HepG2 (cell line): Measurements from ENCODE around the gene TOX4. TPM values are rescaled to one million over a fixed set of nuclear protein-coding genes. Genes with fewer than 3 reads are reported as not detected.

Source experiments
- CAMTA2 ChIP-seq: sonication (generic); formaldehyde crosslinking; IDR thresholded peaks from 2 replicates; pipeline ENCODE4 v1.4.0; 2020; ENCODE audit warnings: mild to moderate bottlenecking, missing genetic modification reagents, borderline replicate concordance
- EEA1 ChIP-seq: sonication (generic); formaldehyde crosslinking; IDR thresholded peaks from 2 replicates; pipeline ENCODE4 v1.5.1; 2020; ENCODE audit warnings: mild to moderate bottlenecking, missing genetic modification reagents, borderline replicate concordance
- EP300 ChIP-seq, 3 experiments: sonication (generic) in 1 of 3; formaldehyde crosslinking in 1 of 3; IDR thresholded peaks; 2 replicates each; pipeline versions ENCODE4 v1.5.1 to v1.6.1; 2011 to 2020; ENCODE audit warnings: low read depth in 2 of 3, low read length in 2 of 3, borderline replicate concordance in 1 of 3, improper control_type of control experiment in 1 of 3, mild to moderate bottlenecking in 1 of 3, missing genetic modification reagents in 1 of 3, moderate library complexity in 1 of 3
- HINFP ChIP-seq: sonication (generic); formaldehyde crosslinking; IDR thresholded peaks from 2 replicates; pipeline ENCODE4 v1.4.0; 2020; ENCODE audit warnings: low read depth, mild to moderate bottlenecking, missing genetic modification reagents
- KDM5A ChIP-seq: fragments of 200-600 bp; sonication (generic); IDR thresholded peaks from 2 replicates; pipeline ENCODE4 v1.7.0; 2018; ENCODE audit warnings: antibody characterized with exemption, mild to moderate bottlenecking, low read length, borderline replicate concordance
- MAF1 ChIP-seq: sonication (generic); formaldehyde crosslinking; IDR thresholded peaks from 2 replicates; pipeline ENCODE4 v1.5.0; 2020; ENCODE audit warnings: missing genetic modification reagents, borderline replicate concordance
- MAFK ChIP-seq, 2 experiments: IDR thresholded peaks in 1 of 2; conservative IDR thresholded peaks in 1 of 2; 2 replicates each; pipeline ENCODE4 v1.6.1; 2011; ENCODE audit warnings: improper control_type of control experiment in 2 of 2, low read length in 2 of 2
- MIER2 ChIP-seq: IDR thresholded peaks from 2 replicates; pipeline ENCODE4 v1.6.1; 2016; ENCODE audit warnings: missing biosample characterization, missing genetic modification reagents
- NCOA1 ChIP-seq: sonication (generic); formaldehyde crosslinking; IDR thresholded peaks from 2 replicates; pipeline ENCODE4 v1.9.0; 2021; ENCODE audit warnings: missing genetic modification reagents
- NFYC ChIP-seq: IDR thresholded peaks from 2 replicates; pipeline ENCODE4 v1.6.1; 2016; ENCODE audit warnings: missing genetic modification reagents, missing compliant biosample characterization
- PRDM10 ChIP-seq: sonication (generic); formaldehyde crosslinking; IDR thresholded peaks from 2 replicates; pipeline ENCODE4 v1.4.0; 2020; ENCODE audit warnings: low read depth, missing genetic modification reagents
- SALL1 ChIP-seq: sonication (generic); formaldehyde crosslinking; IDR thresholded peaks from 2 replicates; pipeline ENCODE4 v1.8.0; 2022; ENCODE audit warnings: mild to moderate bottlenecking, missing genetic modification reagents
- TEAD3 ChIP-seq: optimal IDR thresholded peaks from 2 replicates; pipeline ENCODE3; 2016; ENCODE audit warnings: borderline replicate concordance
- YEATS2 ChIP-seq: sonication (generic); formaldehyde crosslinking; IDR thresholded peaks from 2 replicates; pipeline ENCODE4 v1.4.0; 2020; ENCODE audit warnings: missing genetic modification reagents, borderline replicate concordance
- YEATS4 ChIP-seq: sonication (generic); formaldehyde crosslinking; IDR thresholded peaks from 2 replicates; pipeline ENCODE4 v1.4.0; 2020; ENCODE audit warnings: missing genetic modification reagents, borderline replicate concordance
- ZBTB1 ChIP-seq: sonication (generic); formaldehyde crosslinking; IDR thresholded peaks from 2 replicates; pipeline ENCODE4 v1.4.0; 2020; ENCODE audit warnings: missing genetic modification reagents, borderline replicate concordance
- ZBTB8A ChIP-seq: sonication (generic); formaldehyde crosslinking; IDR thresholded peaks from 2 replicates; pipeline ENCODE4 v1.4.0; 2020; ENCODE audit warnings: mild to moderate bottlenecking, low read depth, missing genetic modification reagents, borderline replicate concordance
- ZIK1 ChIP-seq: sonication (generic); formaldehyde crosslinking; IDR thresholded peaks from 2 replicates; pipeline ENCODE4 v1.5.0; 2020; ENCODE audit warnings: mild to moderate bottlenecking, low read depth, missing genetic modification reagents, borderline replicate concordance
- ZNF33A ChIP-seq: sonication (generic); formaldehyde crosslinking; IDR thresholded peaks from 2 replicates; pipeline ENCODE4 v1.5.1; 2020; ENCODE audit warnings: missing genetic modification reagents, mild to moderate bottlenecking, moderate library complexity, borderline replicate concordance
- ZNF350 ChIP-seq: sonication (generic); formaldehyde crosslinking; IDR thresholded peaks from 2 replicates; pipeline ENCODE4 v1.4.0; 2020; ENCODE audit warnings: mild to moderate bottlenecking, low read depth, missing genetic modification reagents, borderline replicate concordance
- ZNF598 ChIP-seq: sonication (generic); formaldehyde crosslinking; IDR thresholded peaks from 2 replicates; pipeline ENCODE4 v1.5.1; 2020; ENCODE audit warnings: mild to moderate bottlenecking, missing genetic modification reagents, borderline replicate concordance
- ZNF709 ChIP-seq: sonication (generic); formaldehyde crosslinking; IDR thresholded peaks from 2 replicates; pipeline ENCODE4 v1.5.0; 2020; ENCODE audit warnings: mild to moderate bottlenecking, missing genetic modification reagents
- ZNF768 ChIP-seq: sonication (generic); formaldehyde crosslinking; IDR thresholded peaks from 2 replicates; pipeline ENCODE4 v1.4.0; 2020; ENCODE audit warnings: missing genetic modification reagents
- ZNF883 ChIP-seq: sonication (generic); formaldehyde crosslinking; IDR thresholded peaks from 2 replicates; pipeline ENCODE4 v1.5.1; 2020; ENCODE audit warnings: mild to moderate bottlenecking, missing genetic modification reagents; ENCODE audit errors: not compliant biosample characterization
- polyA plus RNA-seq, 8 experiments: library from polyadenylated mRNA; depleted of rRNA in 3 of 8; stranded (reverse) in 7 of 8; unstranded in 1 of 8; fragments of >200 nt; fragmentation: Illumina TruSeq in 4 of 8; extraction: Trizol in 4 of 8; gene quantifications; 2 replicates each; pipeline versions ENCODE4 v1.2.1 to v1.2.3, GENCODE V29; 2011 to 2016; ENCODE audit warnings: low read depth in 4 of 8, missing spikeins in 1 of 8, mixed read lengths in 1 of 8; ENCODE audit not compliant: insufficient read depth in 1 of 8
- total RNA-seq, 5 experiments: library from RNA; depleted of rRNA; stranded (reverse); fragments of >200 nt; fragmentation: Illumina TruSeq; extraction: Trizol; gene quantifications; 2 replicates each; pipeline ENCODE4 v1.2.3, GENCODE V29; 2016; ENCODE audit warnings: low read depth in 1 of 5

TOX4 gene
- total and polyA plus RNA-seq, 2 of the 13 experiments (the other 11 are each of a cell fraction or from before 2014, with no cell fraction given): 71.8 to 163 TPM

DNA sequence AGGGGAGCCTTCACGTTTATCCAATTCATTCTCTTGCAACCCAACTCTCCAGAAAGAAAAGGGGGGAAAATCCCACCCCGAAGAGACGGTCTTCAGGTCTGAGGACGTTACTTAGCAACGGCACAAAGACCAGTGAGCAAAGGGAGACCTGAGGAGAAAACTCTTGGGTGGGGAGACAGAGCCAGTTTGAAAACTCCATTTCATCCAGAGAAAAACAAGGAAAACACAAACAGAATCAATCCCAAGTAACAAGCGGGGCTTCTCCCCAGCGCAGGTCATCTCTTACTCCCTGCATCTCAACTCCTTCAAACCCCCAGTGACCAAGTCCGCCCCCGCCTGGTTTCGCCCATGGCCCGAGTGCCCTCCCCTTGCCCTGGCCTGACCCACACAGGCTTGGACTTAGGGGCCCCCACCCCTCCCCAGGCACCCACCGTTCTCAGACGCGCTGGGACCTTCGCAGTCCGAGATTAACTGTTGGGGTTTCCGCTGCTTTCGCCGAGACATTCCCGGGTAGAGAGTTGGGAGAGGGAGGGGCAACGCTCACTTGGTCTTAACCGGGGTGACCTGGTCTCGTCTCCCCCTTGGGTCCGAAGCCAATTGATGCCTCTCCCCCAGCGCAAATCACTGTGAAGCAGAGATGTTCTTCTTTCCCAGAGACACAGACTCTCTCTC, 59.6 kb downstream of the TOX4 start (continued):
- no peak for TF ChIP-seq ZBTB8A
- peak; percentile 46; the same call in 1 of the 2 replicates for TF ChIP-seq MAF1 (CRISPR knock-in tag)
- TF ChIP-seq CAMTA2 (CRISPR knock-in tag): no peak
- TF ChIP-seq NCOA1 (CRISPR knock-in tag): 0 out of 2 replicates have a peak, but pooled peaks have one; percentile 36
- no peak for TF ChIP-seq MIER2 (CRISPR knock-in tag)
- no peak for TF ChIP-seq KDM5A
- TF ChIP-seq NFYC (CRISPR knock-in tag): no peak
- TF ChIP-seq TEAD3 (CRISPR knock-in tag): no peak
- no peak for TF ChIP-seq MAFK (conservative IDR thresholded peaks at IDR 0.05 in 1 of 2, IDR thresholded peaks at IDR 0.05 in 1 of 2; ENCODE audit: low read length in 2 of 2)
- TF ChIP-seq ZNF883 (CRISPR knock-in tag): peak; percentile 22
- no peak for TF ChIP-seq EP300 (IDR thresholded peaks at IDR 0.05; ENCODE audit: low read depth in 2 of 2, low read length in 2 of 2)
- TF ChIP-seq EP300 (CRISPR knock-in tag; IDR thresholded peaks at IDR 0.05; ENCODE audit: borderline replicate concordance): no peak
- 0 out of 2 replicates have a peak, but pooled peaks have one; percentile 17 for TF ChIP-seq ZNF709 (CRISPR knock-in tag)
- no peak for TF ChIP-seq YEATS2
- TF ChIP-seq ZIK1 (CRISPR knock-in tag): 0 out of 2 replicates have a peak, but pooled peaks have one; percentile 48
- TF ChIP-seq EEA1 (CRISPR knock-in tag): 0 out of 2 replicates have a peak, but pooled peaks have one; percentile 62
- no peak for TF ChIP-seq ZNF33A (CRISPR knock-in tag)
- TF ChIP-seq PRDM10 (CRISPR knock-in tag): peak; percentile 81
- TF ChIP-seq YEATS4 (CRISPR knock-in tag): peak; percentile 49; the same call in 1 of the 2 replicates
- TF ChIP-seq HINFP (CRISPR knock-in tag): 0 out of 2 replicates have a peak, but pooled peaks have one; percentile 38
- TF ChIP-seq ZNF598 (CRISPR knock-in tag): 0 out of 2 replicates have a peak, but pooled peaks have one; percentile 43
- peak; percentile 39; the same call in 1 of the 2 replicates for TF ChIP-seq ZNF768 (CRISPR knock-in tag)
- TF ChIP-seq SALL1: 0 out of 2 replicates have a peak, but pooled peaks have one; percentile 18
- no peak for TF ChIP-seq ZBTB1
- peak; percentile 49; the same call in 1 of the 2 replicates for TF ChIP-seq ZNF350
